ENCODE data around the gene AAMDC.

AAMDC gene

DNA sequence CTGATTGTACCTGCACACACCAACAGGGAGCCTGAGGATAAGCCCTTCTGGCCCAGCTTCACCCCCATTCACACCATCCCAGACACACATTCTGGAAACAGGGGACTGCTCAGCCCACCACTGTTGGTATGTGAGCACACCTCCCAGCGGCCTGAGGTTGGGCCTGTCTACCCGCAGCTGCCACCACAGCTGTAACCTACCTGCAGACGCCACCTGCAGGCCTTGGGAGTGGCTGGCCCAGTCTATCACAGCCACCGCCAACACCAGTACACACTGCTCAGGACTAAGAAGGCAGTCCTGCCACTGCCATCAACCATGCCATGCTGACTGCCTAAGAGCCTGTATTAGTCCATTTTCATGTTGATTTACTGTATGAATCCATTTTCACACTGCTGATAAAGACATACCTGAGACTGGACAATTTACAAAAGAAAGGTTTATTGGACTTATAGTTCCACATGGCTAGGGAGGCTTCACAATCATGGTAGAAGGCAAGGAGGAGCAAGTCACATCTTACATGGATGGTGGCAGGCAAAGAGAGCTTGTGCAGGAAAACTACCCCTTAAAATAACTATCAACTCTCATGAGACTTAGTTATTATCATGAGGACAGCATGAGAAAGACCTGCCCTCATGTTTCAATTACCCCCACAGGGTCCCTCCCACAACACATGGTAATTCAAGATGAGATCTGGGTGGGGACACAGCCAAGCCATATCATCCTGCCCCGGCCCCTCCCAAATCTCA, 31.0 kb upstream of the AAMDC start:
- no peak overlapping the region for H3K27ac ChIP-seq (ENCODE audit: low read depth, low read length)

DNA sequence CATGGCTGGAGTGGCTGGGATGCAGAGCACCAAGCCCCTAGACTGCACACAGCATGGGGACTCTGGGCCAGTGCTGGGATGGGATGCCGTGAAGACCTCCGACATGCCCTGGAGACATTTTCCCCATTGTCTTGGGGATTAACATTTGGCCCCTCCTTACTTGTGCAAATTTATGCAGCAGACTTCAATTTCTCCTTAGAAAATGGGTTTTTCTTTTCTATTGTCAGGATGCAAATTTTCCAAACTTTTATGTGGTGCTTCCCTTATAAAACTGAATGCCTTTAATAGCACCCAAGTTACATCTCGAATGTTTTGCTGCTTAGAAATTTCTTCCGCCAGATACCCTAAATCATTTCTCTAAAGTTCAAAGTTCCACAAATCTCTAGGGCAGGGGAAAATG, 29.6 kb upstream of the AAMDC start:
- H3K79me2 ChIP-seq (ENCODE audit: insufficient read depth, low read length), result peaks cover 99% of the 10 kb centered on the region
- no peaks in the 10 kb centered on the region for H3K27me3 ChIP-seq (ENCODE audit: low read length)
- H3K9me2 ChIP-seq (replicated peaks; ENCODE audit: insufficient read depth, low read length), result no peaks in the 10 kb centered on the region
- no peaks in the 10 kb centered on the region for H3F3A ChIP-seq (ENCODE audit: insufficient read depth)
- 0 out of 2 replicates have a peak, but pooled peaks cover 9% of the 10 kb centered on the region for H3K36me3 ChIP-seq (ENCODE audit: low read length)
- TF ChIP-seq, protein P1, sequence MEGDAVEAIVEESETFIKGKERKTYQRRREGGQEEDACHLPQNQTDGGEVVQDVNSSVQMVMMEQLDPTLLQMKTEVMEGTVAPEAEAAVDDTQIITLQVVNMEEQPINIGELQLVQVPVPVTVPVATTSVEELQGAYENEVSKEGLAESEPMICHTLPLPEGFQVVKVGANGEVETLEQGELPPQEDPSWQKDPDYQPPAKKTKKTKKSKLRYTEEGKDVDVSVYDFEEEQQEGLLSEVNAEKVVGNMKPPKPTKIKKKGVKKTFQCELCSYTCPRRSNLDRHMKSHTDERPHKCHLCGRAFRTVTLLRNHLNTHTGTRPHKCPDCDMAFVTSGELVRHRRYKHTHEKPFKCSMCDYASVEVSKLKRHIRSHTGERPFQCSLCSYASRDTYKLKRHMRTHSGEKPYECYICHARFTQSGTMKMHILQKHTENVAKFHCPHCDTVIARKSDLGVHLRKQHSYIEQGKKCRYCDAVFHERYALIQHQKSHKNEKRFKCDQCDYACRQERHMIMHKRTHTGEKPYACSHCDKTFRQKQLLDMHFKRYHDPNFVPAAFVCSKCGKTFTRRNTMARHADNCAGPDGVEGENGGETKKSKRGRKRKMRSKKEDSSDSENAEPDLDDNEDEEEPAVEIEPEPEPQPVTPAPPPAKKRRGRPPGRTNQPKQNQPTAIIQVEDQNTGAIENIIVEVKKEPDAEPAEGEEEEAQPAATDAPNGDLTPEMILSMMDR (IDR thresholded peaks at IDR 0.05; ENCODE audit: insufficient read depth, low read length, poor library complexity, severe bottlenecking), result no peak
- no peak for TF ChIP-seq EZH2phosphoT487 (conservative IDR thresholded peaks at IDR 0.05; ENCODE audit: low read length)
- no peak overlapping the region for H3K4me2 ChIP-seq (ENCODE audit: low read depth, low read length, poor library complexity, severe bottlenecking)
- H4K20me1 ChIP-seq (ENCODE audit: low read depth, low read length), result peaks cover 4% of the 10 kb centered on the region; the same call in 1 of the 2 replicates
- H3K9me3 ChIP-seq (ENCODE audit: insufficient read depth, low read length), result no peaks in the 10 kb centered on the region
- no peak overlapping the region for H3K4me3 ChIP-seq (ENCODE audit: insufficient read depth, low read length, poor library complexity, severe bottlenecking)
- no peak overlapping the region for H3K27ac ChIP-seq (ENCODE audit: low read depth, low read length)
- H3K9ac ChIP-seq (ENCODE audit: low read length), result no peak overlapping the region
- H2AFZ ChIP-seq (ENCODE audit: low read depth, low read length, severe bottlenecking), result no peak overlapping the region

More for the DNA sequence above, 31.0 kb upstream of the AAMDC start:
- Histone ChIP-seq H4K20me1 (ENCODE audit: low read depth, low read length) (peaks cover 5% of the 10 kb centered on the region; the same call in 1 of the 2 replicates), H3K79me2 (ENCODE audit: insufficient read depth, low read length) (peaks cover 98% of the 10 kb centered on the region), H3K27me3 (ENCODE audit: low read length) (no peaks in the 10 kb centered on the region), H3K4me2 (ENCODE audit: low read depth, low read length, poor library complexity, severe bottlenecking) (no peak overlapping the region), H3K9me2 (replicated peaks; ENCODE audit: insufficient read depth, low read length) (no peaks in the 10 kb centered on the region), H3K9ac (ENCODE audit: low read length) (no peak overlapping the region), H3K9me3 (ENCODE audit: insufficient read depth, low read length) (no peaks in the 10 kb centered on the region), H3K4me3 (ENCODE audit: insufficient read depth, low read length, poor library complexity, severe bottlenecking) (no peak overlapping the region), H3F3A (ENCODE audit: insufficient read depth) (no peaks in the 10 kb centered on the region), H2AFZ (ENCODE audit: low read depth, low read length, severe bottlenecking) (no peak overlapping the region), H3K36me3 (ENCODE audit: low read length) (0 out of 2 replicates have a peak, but pooled peaks cover 9% of the 10 kb centered on the region)
- no peak for TF ChIP-seq EZH2phosphoT487 (conservative IDR thresholded peaks at IDR 0.05; ENCODE audit: low read length)
- TF ChIP-seq, protein P1 (IDR thresholded peaks at IDR 0.05; ENCODE audit: insufficient read depth, low read length, poor library complexity, severe bottlenecking), result no peak

DNA sequence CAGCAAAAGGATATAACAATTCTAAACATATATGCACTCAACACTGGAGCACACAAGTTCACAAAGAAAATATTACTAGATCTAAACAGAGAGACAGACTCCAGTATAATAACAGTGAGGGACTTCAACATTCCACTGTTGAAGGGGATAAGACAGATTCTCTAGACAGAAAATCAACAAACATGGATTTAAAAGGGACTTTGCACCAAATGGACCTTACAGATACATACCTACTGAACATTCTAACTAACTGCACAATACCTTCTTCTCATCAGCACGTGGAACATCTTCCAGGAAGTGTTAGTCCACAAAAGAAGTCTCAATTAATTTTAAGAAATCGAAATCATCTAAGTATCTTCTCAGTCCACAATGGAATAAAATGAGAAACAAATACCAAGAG, 27.0 kb upstream of the AAMDC start:
- no peak overlapping the region for H2AFZ ChIP-seq (ENCODE audit: low read depth, low read length, severe bottlenecking)
- H3K79me2 ChIP-seq (ENCODE audit: insufficient read depth, low read length), result peaks cover 100% of the 10 kb centered on the region
- 0 out of 2 replicates have a peak, but pooled peaks cover 9% of the 10 kb centered on the region for H3K36me3 ChIP-seq (ENCODE audit: low read length)
- no peak overlapping the region for H3K9ac ChIP-seq (ENCODE audit: low read length)
- no peaks in the 10 kb centered on the region; the same call in 1 of the 2 replicates for H4K20me1 ChIP-seq (ENCODE audit: low read depth, low read length)
- H3K27me3 ChIP-seq (ENCODE audit: low read length), result no peaks in the 10 kb centered on the region
- TF ChIP-seq EZH2phosphoT487 (conservative IDR thresholded peaks at IDR 0.05; ENCODE audit: low read length), result no peak
- TF ChIP-seq, protein P1 (IDR thresholded peaks at IDR 0.05; ENCODE audit: insufficient read depth, low read length, poor library complexity, severe bottlenecking), result no peak
- H3K9me3 ChIP-seq (ENCODE audit: insufficient read depth, low read length), result no peaks in the 10 kb centered on the region
- H3K4me3 ChIP-seq (ENCODE audit: insufficient read depth, low read length, poor library complexity, severe bottlenecking), result no peak overlapping the region
- H3K9me2 ChIP-seq (replicated peaks; ENCODE audit: insufficient read depth, low read length), result no peaks in the 10 kb centered on the region
- H3K27ac ChIP-seq (ENCODE audit: low read depth, low read length), result no peak overlapping the region
- no peaks in the 10 kb centered on the region for H3F3A ChIP-seq (ENCODE audit: insufficient read depth)
- no peak overlapping the region for H3K4me2 ChIP-seq (ENCODE audit: low read depth, low read length, poor library complexity, severe bottlenecking)
